Esophagus squamous epithelium (tissue), 5 donors: Measurements from ENCODE around the gene NRIP1. TPM values are rescaled to one million over a fixed set of nuclear protein-coding genes. Genes with fewer than 3 reads are reported as not detected.

ENCODE experiments used
- DNase-seq: peaks from one replicate; lab custom pipeline; 2025; lab: John Stamatoyannopoulos, UW
- H3K27ac ChIP-seq, 4 donors: fragments of 200-600 bp; sonication (generic); one replicate each; pipeline ENCODE4 v1.5.1; 2016 to 2019; ENCODE audit warnings: mild to moderate bottlenecking in 1 of 4
- H3K27me3 ChIP-seq, 4 donors: fragments of 200-600 bp; sonication (generic); 1 replicate in 3 of 4; 2 replicates in 1 of 4; pipeline versions ENCODE4 v1.5.1 to v1.6.0; 2017 to 2021; ENCODE audit warnings: antibody characterized with exemption in 1 of 4
- H3K36me3 ChIP-seq, 3 donors: fragments of 200-600 bp; sonication (generic); one replicate each; pipeline ENCODE4 v1.5.1; 2016 to 2019
- H3K4me1 ChIP-seq, 3 donors: fragments of 200-600 bp; sonication (generic); one replicate each; pipeline ENCODE4 v1.5.1; 2017 to 2019
- H3K4me3 ChIP-seq, 4 donors: fragments of 200-600 bp; sonication (generic); 1 replicate in 3 of 4; 2 replicates in 1 of 4; pipeline ENCODE4 v1.5.1; 2016 to 2019; ENCODE audit warnings: mild to moderate bottlenecking in 2 of 4, moderate library complexity in 1 of 4
- H3K9me3 ChIP-seq, 3 donors: fragments of 200-600 bp; sonication (generic); one replicate each; pipeline ENCODE4 v1.5.1; 2016 to 2019
- CTCF ChIP-seq, 6 experiments: fragments of 450-650 bp in 4 of 6; fragments of 200-600 bp in 2 of 6; sonication (generic) in 2 of 6; IDR thresholded peaks; one replicate each; pipeline ENCODE4 v1.5.1; 2016 to 2019; ENCODE audit warnings: antibody characterized with exemption in 6 of 6, mild to moderate bottlenecking in 4 of 6, moderate library complexity in 4 of 6
- POLR2A ChIP-seq, 4 donors: fragments of 450-650 bp; IDR thresholded peaks; one replicate each; pipeline ENCODE4 v1.6.1; 2017; ENCODE audit warnings: antibody characterized with exemption in 4 of 4, mild to moderate bottlenecking in 4 of 4, moderate library complexity in 3 of 4
- WGBS, 2 donors: methylation state at CpG; one replicate each; pipeline ENCODE4 v1.1.5; 2018; 5-methylcytosine and 5-hydroxymethylcytosine counted together
- intact Hi-C: fragments of 100-400 bp; cut with DNase I; formaldehyde crosslinking; loops from one replicate; pipeline ENCODE4 v1.15.0; 2022
- total RNA-seq, 4 donors: library from RNA; depleted of rRNA; stranded (reverse); fragments of >200 nt; gene quantifications; one replicate each; pipeline ENCODE4 v1.1.0, GENCODE V29; 2016
- donor health status: DM: yes; HTN: yes; CAD: no.

The NRIP1 gene
- total RNA-seq, 4 donors from 2014 or later, result 13.2 to 37.0 (median 31.1) TPM

- Histone ChIP-seq H3K36me3 (no peaks in the 10 kb centered on the region), H3K27me3 (no peaks in the 10 kb centered on the region), H3K9me3 (no peaks in the 10 kb centered on the region), H3K4me1 (peaks cover 0 to 18% (median 0%) of the 10 kb centered on the region in 3 donors), H3K4me3 (no peak overlapping the region), H3K27ac (no peak overlapping the region)
- intact Hi-C loops, result no loop called here
- DNase-seq, result no peak
- TF ChIP-seq POLR2A (IDR thresholded peaks at IDR 0.05), result no peak
- no peak for TF ChIP-seq CTCF (IDR thresholded peaks at IDR 0.05)
- WGBS, 2 donors, result 49 to 64% methylated on average over 3 of the region's 3 CpGs
These were observed 36.6 kb downstream of the NRIP1 start for GRCh38 chr21:15028186-15028585.

- no peaks in the 10 kb centered on the region for H3K36me3 ChIP-seq
- no peak for TF ChIP-seq CTCF (IDR thresholded peaks at IDR 0.05)
- TF ChIP-seq POLR2A (IDR thresholded peaks at IDR 0.05), result no peak
- H3K4me3 ChIP-seq, result no peak overlapping the region
- H3K4me1 ChIP-seq, result peaks cover 0 to 18% (median 0%) of the 10 kb centered on the region in 3 donors
- no peak for DNase-seq
- no peak overlapping the region for H3K27ac ChIP-seq
- no peaks in the 10 kb centered on the region for H3K27me3 ChIP-seq
- intact Hi-C loops, result no loop called here
- WGBS, 2 donors, result 83 to 86% methylated on average over 5 of the region's 5 CpGs
- no peaks in the 10 kb centered on the region for H3K9me3 ChIP-seq
These were observed 37.7 kb downstream of the NRIP1 start for GRCh38 chr21:15027056-15027455.

GRCh38 chr21:15026370-15026769 lies 38.4 kb downstream of the NRIP1 start:
- Histone ChIP-seq H3K4me3 (no peak overlapping the region), H3K27me3 (no peaks in the 10 kb centered on the region), H3K4me1 (peaks cover 0 to 18% (median 0%) of the 10 kb centered on the region in 3 donors), H3K9me3 (no peaks in the 10 kb centered on the region), H3K27ac (no peak overlapping the region), H3K36me3 (no peaks in the 10 kb centered on the region)
- intact Hi-C loops, result no loop called here
- DNase-seq, result no peak
- WGBS, 2 donors, result 73 to 87% methylated on average over 2 of the region's 2 CpGs
- TF ChIP-seq POLR2A (IDR thresholded peaks at IDR 0.05), result no peak
- no peak for TF ChIP-seq CTCF (IDR thresholded peaks at IDR 0.05)

- 59 to 65% methylated on average over 5 of the region's 5 CpGs for WGBS, 2 donors
- intact Hi-C loops, result no loop called here
- DNase-seq, result no peak
- Histone ChIP-seq H3K9me3 (no peaks in the 10 kb centered on the region), H3K27me3 (no peaks in the 10 kb centered on the region), H3K4me1 (peaks cover 0 to 18% (median 0%) of the 10 kb centered on the region in 3 donors), H3K36me3 (no peaks in the 10 kb centered on the region), H3K4me3 (no peak overlapping the region), H3K27ac (no peak overlapping the region)
- no peak for TF ChIP-seq POLR2A (IDR thresholded peaks at IDR 0.05)
- no peak for TF ChIP-seq CTCF (IDR thresholded peaks at IDR 0.05)
These were observed 41.0 kb downstream of the NRIP1 start for GRCh38 chr21:15023776-15024175.

GRCh38 chr21:15022608-15023261 lies 42.1 kb downstream of the NRIP1 start:
- no peaks in the 10 kb centered on the region for H3K27me3 ChIP-seq
- no peaks in the 10 kb centered on the region for H3K36me3 ChIP-seq
- intact Hi-C loops, result no loop called here
- no peak for TF ChIP-seq CTCF (IDR thresholded peaks at IDR 0.05)
- TF ChIP-seq POLR2A (IDR thresholded peaks at IDR 0.05), result no peak
- no peak overlapping the region for H3K27ac ChIP-seq
- no peak overlapping the region for H3K4me3 ChIP-seq
- H3K4me1 ChIP-seq, result peaks cover 0 to 11% (median 0%) of the 10 kb centered on the region in 3 donors
- 81 to 87% methylated on average over 6 of the region's 6 CpGs for WGBS, 2 donors
- no peak for DNase-seq
- no peaks in the 10 kb centered on the region for H3K9me3 ChIP-seq
